Measurements from ENCODE around the gene SLC37A2. TPM values are rescaled to one million over a fixed set of nuclear protein-coding genes. Genes with fewer than 3 reads are reported as not detected.

The SLC37A2 gene
- total RNA-seq, 1 experiment from 2014 or later, result 5.2 TPM

GRCh38 chr11:125056931-125057692, 6.0 kb upstream of the SLC37A2 start:
- CTCF ChIA-PET, result no interaction called here
- H3K27me3 Mint-ChIP-seq (ENCODE audit: insufficient read depth, unreplicated experiment), result no peaks in the 10 kb centered on the region
- no peak overlapping the region for H3K4me3 Mint-ChIP-seq (ENCODE audit: unreplicated experiment)
- no peaks in the 10 kb centered on the region for H3K9me3 Mint-ChIP-seq (ENCODE audit: unreplicated experiment)
- no peaks in the 10 kb centered on the region for H3K4me1 Mint-ChIP-seq (ENCODE audit: insufficient read depth, unreplicated experiment)
- no peak overlapping the region for H3K27ac Mint-ChIP-seq (ENCODE audit: low read depth, unreplicated experiment)
- TF ChIP-seq CTCF (IDR thresholded peaks at IDR 0.05; ENCODE audit: unreplicated experiment), result no peak
- POLR2A ChIA-PET, result no interaction called here
- intact Hi-C loops (cut with micrococcal nuclease), result no loop called here
- no peaks in the 10 kb centered on the region for H3K36me3 Mint-ChIP-seq (ENCODE audit: insufficient read depth, unreplicated experiment)
- DNase-seq (ENCODE audit: unreplicated experiment), result no peak
- BruUV-seq (replicated peaks), result no TSS peak

GRCh38 chr11:125057693-125058016, 5.5 kb upstream of the SLC37A2 start:
- Mint-ChIP-seq H3K9me3 (ENCODE audit: unreplicated experiment) (no peaks in the 10 kb centered on the region), H3K4me1 (ENCODE audit: insufficient read depth, unreplicated experiment) (no peaks in the 10 kb centered on the region), H3K4me3 (ENCODE audit: unreplicated experiment) (no peak overlapping the region), H3K27ac (ENCODE audit: low read depth, unreplicated experiment) (no peak overlapping the region), H3K27me3 (ENCODE audit: insufficient read depth, unreplicated experiment) (no peaks in the 10 kb centered on the region), H3K36me3 (ENCODE audit: insufficient read depth, unreplicated experiment) (no peaks in the 10 kb centered on the region)
- ChIA-PET POLR2A (no interaction called here), CTCF (interaction anchor here (0.9 kb wide), 1 partner anchor 24 kb away, joined by 4 read pairs; no protein-coding TSS in a partner anchor)
- BruUV-seq (replicated peaks), result no TSS peak
- no peak for TF ChIP-seq CTCF (IDR thresholded peaks at IDR 0.05; ENCODE audit: unreplicated experiment)
- no peak for DNase-seq (ENCODE audit: unreplicated experiment)
- intact Hi-C loops (cut with micrococcal nuclease), result no loop called here

GRCh38 chr11:125061281-125061680, 1.8 kb upstream of the SLC37A2 start:
- POLR2A ChIA-PET, result interaction anchor here (0.6 to 1.9 kb wide), 2 partner anchors 9 to 14 kb away, joined by 3 to 5 read pairs; no protein-coding TSS in a partner anchor

More at GRCh38 chr11:125061281-125061680, 1.8 kb upstream of the SLC37A2 start:
- no TSS peak for BruUV-seq (replicated peaks)
- Mint-ChIP-seq H3K4me1 (ENCODE audit: insufficient read depth, unreplicated experiment) (no peaks in the 10 kb centered on the region), H3K27me3 (ENCODE audit: insufficient read depth, unreplicated experiment) (no peaks in the 10 kb centered on the region), H3K4me3 (ENCODE audit: unreplicated experiment) (no peak overlapping the region), H3K9me3 (ENCODE audit: unreplicated experiment) (no peaks in the 10 kb centered on the region), H3K27ac (ENCODE audit: low read depth, unreplicated experiment) (no peak overlapping the region), H3K36me3 (ENCODE audit: insufficient read depth, unreplicated experiment) (no peaks in the 10 kb centered on the region)
- TF ChIP-seq CTCF (IDR thresholded peaks at IDR 0.05; ENCODE audit: unreplicated experiment), result no peak
- CTCF ChIA-PET, result interaction anchor here (0.6 kb wide), 2 partner anchors 34 to 403 kb away, joined by 3 to 4 read pairs; no protein-coding TSS in a partner anchor
- DNase-seq (ENCODE audit: unreplicated experiment), result no peak
- intact Hi-C loops (cut with micrococcal nuclease), result loop anchor here (5.0 kb wide), 1 partner anchor 51 kb away; the partner anchor contains the start of gene TMEM218

Measured in MCF 10A (cell line).